IMR-90 (cell line): ENCODE results near the gene CDK5RAP2. TPM values are rescaled to one million over a fixed set of nuclear protein-coding genes. Genes with fewer than 3 reads are reported as not detected.

Experiments
- ATAC-seq: fragments of 200-7000 bp; cut with Tn5 transposase; 2 replicates; pipeline ENCODE4 v1.9.1; 2020; ENCODE audit warnings: low read depth, mild to moderate bottlenecking, moderate library complexity
- BruUV-seq: library from RNA; stranded (reverse); fragments of 400-500 nt; replicated peaks from 2 replicates; lab custom pipeline; 2021; lab: Mats Ljungman, UMichigan
- CTCF ChIA-PET: fragments of 300-600 bp; formaldehyde crosslinking; extraction: SDS; loops from one replicate; lab custom pipeline; 2021; ENCODE audit warnings: antibody characterized with exemption; lab: Yijun Ruan, JAX
- POLR2A ChIA-PET: fragments of 300-600 bp; sonication (Branson Sonifier 250); formaldehyde crosslinking; loops from one replicate; lab custom pipeline; 2022; ENCODE audit warnings: antibody characterized with exemption; ENCODE audit not compliant: unreplicated experiment; lab: Charles Lee
- DNase-seq: peaks from one replicate; pipeline ENCODE4 v3.0.0; 2013
- H2AFZ ChIP-seq: replicated peaks from 2 replicates; pipeline ENCODE3; 2013; ENCODE audit warnings: low read length, mild to moderate bottlenecking; ENCODE audit not compliant: poor library complexity
- H2AK5ac ChIP-seq: 2 replicates; pipeline ENCODE4 v1.6.1; 2013; ENCODE audit warnings: low read depth, low read length, inconsistent platforms
- H2AK9ac ChIP-seq: replicated peaks from 2 replicates; pipeline ENCODE3; 2013; ENCODE audit warnings: mild to moderate bottlenecking, low read depth, low read length, moderate library complexity; ENCODE audit not compliant: poor library complexity
- H2BK120ac ChIP-seq: 2 replicates; pipeline ENCODE4 v1.6.1; 2013; ENCODE audit warnings: low read depth, low read length, inconsistent platforms
- H2BK15ac ChIP-seq: 3 replicates; pipeline ENCODE4 v1.6.1; 2013; ENCODE audit warnings: low read depth, low read length, inconsistent platforms
- H2BK20ac ChIP-seq: 2 replicates; pipeline ENCODE4 v1.6.1; 2013; ENCODE audit warnings: low read depth, mild to moderate bottlenecking, inconsistent platforms, low read length, moderate library complexity
- H2BK5ac ChIP-seq: 2 replicates; pipeline ENCODE4 v1.6.1; 2013; ENCODE audit warnings: mild to moderate bottlenecking, low read depth, low read length, inconsistent platforms; ENCODE audit not compliant: poor library complexity, severe bottlenecking
- H3K14ac ChIP-seq: replicated peaks from 2 replicates; pipeline ENCODE4 v1.6.1; 2013; ENCODE audit warnings: low read depth, low read length, inconsistent platforms
- H3K18ac ChIP-seq: 2 replicates; pipeline ENCODE4 v1.6.1; 2013; ENCODE audit warnings: low read depth, low read length, control low read depth
- H3K23ac ChIP-seq: 2 replicates; pipeline ENCODE4 v1.6.1; 2013; ENCODE audit warnings: low read depth, low read length, inconsistent platforms
- H3K27ac ChIP-seq: 2 replicates; pipeline ENCODE4 v1.5.1; 2013; ENCODE audit warnings: mild to moderate bottlenecking, control low read depth, low read length; ENCODE audit not compliant: insufficient read depth
- H3K27me3 ChIP-seq: 2 replicates; pipeline ENCODE4 v1.6.1; 2013; ENCODE audit warnings: low read length; ENCODE audit not compliant: control insufficient read depth, insufficient read depth
- H3K36me3 ChIP-seq: 2 replicates; pipeline ENCODE4 v1.6.1; 2013; ENCODE audit warnings: low read length, mixed read lengths; ENCODE audit not compliant: control insufficient read depth, insufficient read depth
- H3K4ac ChIP-seq: 2 replicates; pipeline ENCODE4 v1.6.1; 2013; ENCODE audit warnings: low read depth, low read length, inconsistent platforms
- H3K4me1 ChIP-seq: 2 replicates; pipeline ENCODE4 v1.6.1; 2013; ENCODE audit warnings: low read length, mixed read lengths; ENCODE audit not compliant: control insufficient read depth, insufficient read depth
- H3K4me2 ChIP-seq: 2 replicates; pipeline ENCODE4 v1.6.1; 2013; ENCODE audit warnings: low read depth, mild to moderate bottlenecking, control low read depth, low read length, moderate library complexity
- H3K4me3 ChIP-seq: 2 replicates; pipeline ENCODE4 v1.5.1; 2013; ENCODE audit warnings: low read depth, mild to moderate bottlenecking, control low read depth, low read length, moderate library complexity; ENCODE audit not compliant: insufficient read depth
- H3K56ac ChIP-seq: 2 replicates; pipeline ENCODE4 v1.6.1; 2013; ENCODE audit warnings: low read length, inconsistent platforms; ENCODE audit not compliant: insufficient read depth; ENCODE audit errors: extremely low read depth
- H3K79me1 ChIP-seq, 2 experiments: 2 replicates each; pipeline ENCODE4 v1.6.1; 2013; ENCODE audit warnings: low read length in 2 of 2, inconsistent platforms in 1 of 2, low read depth in 1 of 2
- H3K9ac ChIP-seq: 2 replicates; pipeline ENCODE4 v1.6.1; 2013; ENCODE audit warnings: low read depth, low read length, control low read depth
- H3K9me1 ChIP-seq: 2 replicates; pipeline ENCODE4 v1.6.1; 2013; ENCODE audit warnings: low read length, inconsistent platforms; ENCODE audit not compliant: insufficient read depth
- H3K9me3 ChIP-seq: 2 replicates; pipeline ENCODE4 v1.6.1; 2013; ENCODE audit warnings: low read length; ENCODE audit not compliant: control insufficient read depth, insufficient read depth
- H4K20me1 ChIP-seq: 2 replicates; pipeline ENCODE4 v1.6.1; 2013; ENCODE audit warnings: low read length, inconsistent platforms; ENCODE audit not compliant: insufficient read depth
- H4K5ac ChIP-seq: 2 replicates; pipeline ENCODE4 v1.6.1; 2013; ENCODE audit warnings: mild to moderate bottlenecking, low read depth, low read length, control low read depth
- H4K8ac ChIP-seq, 2 experiments: 2 replicates each; pipeline ENCODE4 v1.6.1; 2013; ENCODE audit warnings: low read depth in 2 of 2, low read length in 2 of 2, control low read depth in 1 of 2, inconsistent platforms in 1 of 2
- H4K91ac ChIP-seq: 2 replicates; pipeline ENCODE4 v1.6.1; 2013; ENCODE audit warnings: low read depth, low read length, inconsistent platforms; ENCODE audit not compliant: insufficient read depth
- CEBPB ChIP-seq: IDR thresholded peaks from 2 replicates; pipeline ENCODE4 v1.6.1; 2012; ENCODE audit warnings: low read depth, low read length, improper control_type of control experiment
- CTCF ChIP-seq: conservative IDR thresholded peaks from 2 replicates; pipeline ENCODE4 v1.5.1; 2012; ENCODE audit warnings: mild to moderate bottlenecking, low read depth, low read length, improper control_type of control experiment
- MAZ ChIP-seq: IDR thresholded peaks from 2 replicates; pipeline ENCODE4 v1.6.1; 2012; ENCODE audit warnings: low read depth, mild to moderate bottlenecking, low read length, improper control_type of control experiment, moderate library complexity, borderline replicate concordance
- WGBS, 2 experiments: methylation state at CpG; one replicate each; pipeline versions ENCODE4 v1.1.5 to v1.1.7; 2013; ENCODE audit warnings: missing lambda C conversion rate in 2 of 2; ENCODE audit not compliant: insufficient read length in 1 of 2; ENCODE audit errors: extremely low coverage in 2 of 2; 5-methylcytosine and 5-hydroxymethylcytosine counted together
- dilution Hi-C: fragments of 300-500 bp; cut with HindIII; formaldehyde crosslinking; loops from one replicate; pipeline ENCODE4 v1.14.3; 2018; ENCODE audit warnings: low sequenced_read_pairs; ENCODE audit not compliant: unreplicated experiment
- in situ Hi-C: fragments of 300-500 bp; cut with MboI; formaldehyde crosslinking; loops from 3 replicates; pipeline ENCODE4 v1.14.3; 2019; ENCODE audit warnings: low sequenced_read_pairs, inconsistent platforms, mixed read lengths
- intact Hi-C: fragments of 100-400 bp; cut with micrococcal nuclease; formaldehyde crosslinking; loops from 2 replicates; pipeline ENCODE4 v1.10.0; 2022
- polyA plus RNA-seq, 3 experiments: library from polyadenylated mRNA; depleted of rRNA; stranded (reverse); fragments of >200 nt; gene quantifications; 2 replicates each; pipeline ENCODE4 v1.2.3, GENCODE V29; 2012; ENCODE audit warnings: low replicate concordance in 1 of 3
- total RNA-seq: library from RNA; depleted of rRNA; stranded (reverse); fragments of >200 nt; gene quantifications from 2 replicates; pipeline ENCODE4 v1.2.3, GENCODE V29; 2012

The CDK5RAP2 gene
- total and polyA plus RNA-seq, 2 of the 4 experiments (the other 2 are of a cell fraction): 29.5 to 31.7 TPM

GRCh38 chr9:120475341-120475740, 104.6 kb downstream of the CDK5RAP2 start:
- dilution Hi-C loops: no loop called here
- Histone ChIP-seq H3K4me2 (no peak overlapping the region), H4K91ac (peak overlapping the region; percentile 63; the same call in 1 of the 2 replicates), H3K4me3 (no peak overlapping the region), H3K56ac (no peak overlapping the region), H3K9me3 (no peaks in the 10 kb centered on the region), H2AK9ac (no peak overlapping the region), H3K36me3 (peaks cover 5% of the 10 kb centered on the region), H3K23ac (no peak overlapping the region), H2AK5ac (no peak overlapping the region), H2BK15ac (no peak overlapping the region), H3K14ac (peak overlapping the region; percentile 29; the same call in 1 of the 2 replicates), H2BK20ac (peak overlapping the region; percentile 59; the same call in 1 of the 2 replicates), H2BK5ac (no peak overlapping the region), H4K20me1 (no peaks in the 10 kb centered on the region; the same call in 1 of the 2 replicates), H3K9ac (no peak overlapping the region), H3K27me3 (no peaks in the 10 kb centered on the region), H3K27ac (peak overlapping the region; percentile 15; the same call in 1 of the 2 replicates), H4K5ac (no peak overlapping the region; the same call in 1 of the 2 replicates), H3K4me1 (peaks cover 7% of the 10 kb centered on the region; the same call in 1 of the 2 replicates), H3K79me1 (peaks cover 4 to 8% of the 10 kb centered on the region in 2 experiments; a peak in 1 of 4 replicates), H2BK120ac (peak overlapping the region; percentile 45; the same call in 1 of the 2 replicates), H3K4ac (peak overlapping the region; percentile 67; the same call in 1 of the 2 replicates), H2AFZ (no peak overlapping the region), H3K9me1 (no peaks in the 10 kb centered on the region; the same call in 1 of the 2 replicates), H3K18ac (peak overlapping the region; percentile 20), H4K8ac (no peak overlapping the region)
- ATAC-seq (peak; percentile 9), DNase-seq (peak; percentile 52)
- TF ChIP-seq CEBPB (0 out of 2 replicates have a peak, but pooled peaks have one; percentile 5), CTCF (no peak), MAZ (0 out of 2 replicates have a peak, but pooled peaks have one; percentile 25)
- in situ Hi-C loops: loop anchor here (10.0 kb wide), 2 partner anchors 511 to 921 kb away; no protein-coding TSS in a partner anchor
- intact Hi-C loops: loop anchor here (2.0 kb wide), 1 partner anchor 81 kb away; no protein-coding TSS in a partner anchor
- CTCF ChIA-PET: interaction anchor here (0.6 kb wide), 1 partner anchor 404 kb away, joined by 3 read pairs; no protein-coding TSS in a partner anchor
- WGBS, 2 experiments: no CpG with 5 or more reads among the region's 7 CpGs
- BruUV-seq: no TSS peak
- POLR2A ChIA-PET: interaction anchor here (0.6 kb wide), 1 partner anchor 109 kb away, joined by 3 read pairs; no protein-coding TSS in a partner anchor
